HL-60/S4 (cell line): ENCODE data around the gene PKD1.

Experiments used
- in situ Hi-C: fragments of 300-500 bp; cut with MboI; formaldehyde crosslinking; loops from 2 replicates; pipeline ENCODE4 v1.14.3; 2022; ENCODE audit warnings: low sequenced_read_pairs

The PKD1 gene

GRCh38 chr16:2056681-2057407 is 78.9 kb downstream of the PKD1 start:
- in situ Hi-C loops: no loop called here

- in situ Hi-C loops: no loop called here
Measured at GRCh38 chr16:2056077-2056476, 79.6 kb downstream of the PKD1 start.

GRCh38 chr16:2054543-2055245 is 81.0 kb downstream of the PKD1 start:
- in situ Hi-C loops: no loop called here

- in situ Hi-C loops: no loop called here
Measured at GRCh38 chr16:2053897-2054296, 81.8 kb downstream of the PKD1 start.

- in situ Hi-C loops: no loop called here
Measured at GRCh38 chr16:2053211-2053610, 82.5 kb downstream of the PKD1 start.

- in situ Hi-C loops: no loop called here
Measured at GRCh38 chr16:2048116-2048543, 87.6 kb downstream of the PKD1 start.

GRCh38 chr16:2047330-2048115 is 88.2 kb downstream of the PKD1 start, which contains the start of the genes NTHL1 and TSC2:
Gene NTHL1, minus strand, starts transcription at chr16:2047834. Its CDS starts 11 bp downstream, at chr16:2047823.
Gene TSC2, plus strand, starts transcription at chr16:2047985. Its CDS starts 631 bp downstream, at chr16:2048616.
- in situ Hi-C loops: no loop called here

- in situ Hi-C loops: no loop called here
Measured at GRCh38 chr16:2046893-2047329, 88.8 kb downstream of the PKD1 start.

GRCh38 chr16:2045965-2046892 is 89.5 kb downstream of the PKD1 start:
- in situ Hi-C loops: no loop called here

GRCh38 chr16:2044541-2044940 is 91.2 kb downstream of the PKD1 start:
- in situ Hi-C loops: no loop called here

- in situ Hi-C loops: no loop called here
Measured at GRCh38 chr16:2043667-2044451, 91.8 kb downstream of the PKD1 start.

GRCh38 chr16:2042986-2043666 is 92.6 kb downstream of the PKD1 start:
- in situ Hi-C loops: no loop called here

GRCh38 chr16:2042171-2042985 is 93.3 kb downstream of the PKD1 start:
- in situ Hi-C loops: no loop called here

GRCh38 chr16:2040787-2041522 is 94.7 kb downstream of the PKD1 start:
- in situ Hi-C loops: no loop called here

GRCh38 chr16:2040041-2040786 is 95.5 kb downstream of the PKD1 start:
- in situ Hi-C loops: no loop called here

- in situ Hi-C loops: no loop called here
Measured at GRCh38 chr16:2039274-2040031, 96.2 kb downstream of the PKD1 start.
